Osteoblast (primary cell): ENCODE data around the gene CHURC1. TPM values are rescaled to one million over a fixed set of nuclear protein-coding genes. Genes with fewer than 3 reads are reported as not detected.

Source experiments
- DNase-seq: peaks from one replicate; pipeline ENCODE4 v3.0.0; 2011; ENCODE audit warnings: low spot score, mixed read lengths; ENCODE audit not compliant: insufficient read length; ENCODE audit errors: missing footprints
- H2AFZ ChIP-seq: 2 replicates; pipeline ENCODE4 v1.6.0; 2011; ENCODE audit warnings: mild to moderate bottlenecking, low read length
- H3K27ac ChIP-seq: 2 replicates; pipeline ENCODE4 v1.5.1; 2011; ENCODE audit warnings: mild to moderate bottlenecking, low read depth, low read length, moderate library complexity
- H3K27me3 ChIP-seq: 2 replicates; pipeline ENCODE4 v1.6.0; 2012; ENCODE audit warnings: mild to moderate bottlenecking, control low read depth, inconsistent platforms, low read length, moderate library complexity; ENCODE audit not compliant: insufficient read depth
- H3K36me3 ChIP-seq: 2 replicates; pipeline ENCODE4 v1.5.1; 2011; ENCODE audit warnings: mild to moderate bottlenecking, low read length, control low read depth, moderate library complexity; ENCODE audit not compliant: insufficient read depth
- H3K4me1 ChIP-seq: 2 replicates; pipeline ENCODE4 v1.5.1; 2011; ENCODE audit warnings: mild to moderate bottlenecking, low read length, control low read depth, moderate library complexity; ENCODE audit not compliant: insufficient read depth
- H3K4me2 ChIP-seq: 2 replicates; pipeline ENCODE4 v1.6.0; 2011; ENCODE audit warnings: mild to moderate bottlenecking, low read length; ENCODE audit not compliant: insufficient read depth
- H3K4me3 ChIP-seq: fragments of 200-600 bp; sonication (generic); 3 replicates; pipeline ENCODE4 v1.5.1; 2012; ENCODE audit warnings: mild to moderate bottlenecking, low read length, inconsistent platforms; ENCODE audit not compliant: insufficient read depth
- H3K79me2 ChIP-seq: 2 replicates; pipeline ENCODE4 v1.6.0; 2012; ENCODE audit warnings: mild to moderate bottlenecking, low read length, control low read depth, inconsistent platforms; ENCODE audit not compliant: insufficient read depth
- H3K9me3 ChIP-seq: 2 replicates; pipeline ENCODE4 v1.5.1; 2011; ENCODE audit warnings: low read depth, low read length, control low read depth
- H4K20me1 ChIP-seq: 2 replicates; pipeline ENCODE4 v1.6.0; 2012; ENCODE audit warnings: mild to moderate bottlenecking, low read length, control low read depth; ENCODE audit not compliant: insufficient read depth
- CTCF ChIP-seq: IDR thresholded peaks from 2 replicates; pipeline ENCODE4 v1.5.1; 2011; ENCODE audit warnings: mild to moderate bottlenecking, low read depth, low read length, moderate library complexity; ENCODE audit errors: extremely low read depth
- total RNA-seq: library from RNA; depleted of rRNA; stranded (reverse); fragments of >200 nt; gene quantifications from 2 replicates; pipeline ENCODE4 v1.2.3, GENCODE V29; 2012

CHURC1 gene
- total RNA-seq, 1 donor: 79.6 TPM

- Histone ChIP-seq H3K27me3 (peaks cover 38% of the 10 kb centered on the region), H3K4me1 (no peaks in the 10 kb centered on the region), H3K4me2 (no peak overlapping the region), H3K27ac (no peak overlapping the region), H4K20me1 (no peaks in the 10 kb centered on the region), H3K79me2 (no peaks in the 10 kb centered on the region), H3K9me3 (no peaks in the 10 kb centered on the region), H2AFZ (no peak overlapping the region), H3K4me3 (no peak overlapping the region), H3K36me3 (no peaks in the 10 kb centered on the region)
- TF ChIP-seq CTCF: no peak
- no peak for DNase-seq
Measured at GRCh38 chr14:64868379-64868778, 45.9 kb upstream of the CHURC1 start.

- DNase-seq: no peak
- H3K27me3 ChIP-seq: peaks cover 34% of the 10 kb centered on the region
Measured at GRCh38 chr14:64868841-64869240, 45.4 kb upstream of the CHURC1 start.

GRCh38 chr14:64870160-64870559, 44.1 kb upstream of the CHURC1 start:
- Histone ChIP-seq H2AFZ (no peak overlapping the region), H3K27me3 (peaks cover 35% of the 10 kb centered on the region), H3K4me3 (no peak overlapping the region), H3K4me2 (no peak overlapping the region), H4K20me1 (no peaks in the 10 kb centered on the region), H3K36me3 (no peaks in the 10 kb centered on the region), H3K9me3 (no peaks in the 10 kb centered on the region), H3K27ac (no peak overlapping the region), H3K79me2 (no peaks in the 10 kb centered on the region), H3K4me1 (no peaks in the 10 kb centered on the region)
- no peak for TF ChIP-seq CTCF
- DNase-seq: no peak

More at GRCh38 chr14:64868841-64869240, 45.4 kb upstream of the CHURC1 start:
- no peak for TF ChIP-seq CTCF
- Histone ChIP-seq H3K4me1 (no peaks in the 10 kb centered on the region), H3K79me2 (no peaks in the 10 kb centered on the region), H3K4me3 (no peak overlapping the region), H3K27ac (no peak overlapping the region), H3K4me2 (no peak overlapping the region), H3K36me3 (no peaks in the 10 kb centered on the region), H4K20me1 (no peaks in the 10 kb centered on the region), H2AFZ (no peak overlapping the region), H3K9me3 (no peaks in the 10 kb centered on the region)

GRCh38 chr14:64871344-64871743, 42.9 kb upstream of the CHURC1 start:
- Histone ChIP-seq H3K36me3 (no peaks in the 10 kb centered on the region), H4K20me1 (no peaks in the 10 kb centered on the region), H3K9me3 (no peaks in the 10 kb centered on the region), H3K4me2 (no peak overlapping the region), H3K4me3 (no peak overlapping the region), H2AFZ (no peak overlapping the region), H3K27ac (no peak overlapping the region), H3K79me2 (no peaks in the 10 kb centered on the region), H3K4me1 (no peaks in the 10 kb centered on the region), H3K27me3 (peaks cover 30% of the 10 kb centered on the region)
- DNase-seq: no peak
- no peak for TF ChIP-seq CTCF
